GM10266 (cell line): Measurements from ENCODE around the gene CA5B.
"Not testable (repeated sequence)": the region's sequence is repeated elsewhere in the genome, so short reads cannot be mapped to it uniquely, and the experiment has no call there.

Experiments used
- DNase-seq: peaks from one replicate; pipeline ENCODE4 v3.0.0; 2012; ENCODE audit errors: extremely low spot score
- TF ChIP-seq, protein P1 (sequence below): IDR thresholded peaks from 2 replicates; pipeline ENCODE4 v1.5.1; 2012; ENCODE audit warnings: mild to moderate bottlenecking, low read depth; ENCODE audit not compliant: control insufficient read depth, insufficient read depth; ENCODE audit errors: missing control alignments

CA5B gene

GRCh38 chrX:15737959-15738902 is at the start of gene CA5B:
TSS of gene CA5B (plus strand) at chrX:15738270. CDS start at chrX:15750024, 11,754 bp downstream.
- peak; percentile 79 for DNase-seq
- TF ChIP-seq, protein P1, sequence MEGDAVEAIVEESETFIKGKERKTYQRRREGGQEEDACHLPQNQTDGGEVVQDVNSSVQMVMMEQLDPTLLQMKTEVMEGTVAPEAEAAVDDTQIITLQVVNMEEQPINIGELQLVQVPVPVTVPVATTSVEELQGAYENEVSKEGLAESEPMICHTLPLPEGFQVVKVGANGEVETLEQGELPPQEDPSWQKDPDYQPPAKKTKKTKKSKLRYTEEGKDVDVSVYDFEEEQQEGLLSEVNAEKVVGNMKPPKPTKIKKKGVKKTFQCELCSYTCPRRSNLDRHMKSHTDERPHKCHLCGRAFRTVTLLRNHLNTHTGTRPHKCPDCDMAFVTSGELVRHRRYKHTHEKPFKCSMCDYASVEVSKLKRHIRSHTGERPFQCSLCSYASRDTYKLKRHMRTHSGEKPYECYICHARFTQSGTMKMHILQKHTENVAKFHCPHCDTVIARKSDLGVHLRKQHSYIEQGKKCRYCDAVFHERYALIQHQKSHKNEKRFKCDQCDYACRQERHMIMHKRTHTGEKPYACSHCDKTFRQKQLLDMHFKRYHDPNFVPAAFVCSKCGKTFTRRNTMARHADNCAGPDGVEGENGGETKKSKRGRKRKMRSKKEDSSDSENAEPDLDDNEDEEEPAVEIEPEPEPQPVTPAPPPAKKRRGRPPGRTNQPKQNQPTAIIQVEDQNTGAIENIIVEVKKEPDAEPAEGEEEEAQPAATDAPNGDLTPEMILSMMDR, result no peak

DNA sequence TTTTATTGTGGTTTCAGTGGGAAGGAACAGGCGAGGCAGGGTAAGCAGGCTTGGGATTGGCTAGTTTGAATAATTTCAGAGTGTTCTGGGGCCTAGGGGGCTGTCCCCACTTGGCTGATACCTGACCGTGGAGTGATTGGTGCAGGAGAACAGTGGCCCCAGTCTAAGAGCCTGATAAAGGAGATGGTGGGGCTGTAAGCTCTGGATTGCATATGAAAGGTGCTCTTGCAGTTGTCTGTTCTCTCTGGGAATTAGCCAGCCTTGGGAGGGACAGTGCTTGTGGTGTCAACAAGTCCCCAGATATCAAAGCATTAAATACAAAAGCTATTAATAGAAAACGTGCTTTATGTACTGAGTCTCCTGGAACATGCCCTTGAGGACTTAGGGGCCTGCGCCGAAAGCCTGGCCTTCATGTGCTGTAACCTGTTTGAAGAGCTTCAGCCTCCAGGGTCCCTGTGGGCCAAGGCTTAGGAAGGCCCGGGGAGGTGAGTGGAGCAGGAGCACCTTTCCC is 43.1 kb upstream of the CA5B start:
- DNase-seq, result no peak
- TF ChIP-seq, protein P1, result no peak

DNA sequence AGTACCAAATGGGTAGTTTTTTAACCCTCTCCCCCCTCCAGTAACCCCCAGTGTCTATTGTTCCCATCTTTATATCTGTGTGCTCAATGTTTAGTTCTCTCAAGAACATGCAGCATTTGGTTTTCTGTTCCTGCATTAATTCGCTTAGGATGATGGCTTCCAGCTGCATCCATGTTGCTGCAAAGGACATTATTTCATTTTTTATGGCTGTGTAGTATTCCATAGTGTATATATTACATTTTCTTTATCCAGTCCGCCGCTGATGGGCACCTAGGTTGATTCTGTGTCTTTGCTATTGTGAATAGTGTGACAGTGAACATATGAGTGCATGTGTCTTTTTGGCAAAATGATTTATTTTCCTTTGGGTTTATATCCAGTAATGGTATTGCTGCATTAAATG is 41.6 kb upstream of the CA5B start:
- DNase-seq, result no peak
- TF ChIP-seq, protein P1, result no peak

DNA sequence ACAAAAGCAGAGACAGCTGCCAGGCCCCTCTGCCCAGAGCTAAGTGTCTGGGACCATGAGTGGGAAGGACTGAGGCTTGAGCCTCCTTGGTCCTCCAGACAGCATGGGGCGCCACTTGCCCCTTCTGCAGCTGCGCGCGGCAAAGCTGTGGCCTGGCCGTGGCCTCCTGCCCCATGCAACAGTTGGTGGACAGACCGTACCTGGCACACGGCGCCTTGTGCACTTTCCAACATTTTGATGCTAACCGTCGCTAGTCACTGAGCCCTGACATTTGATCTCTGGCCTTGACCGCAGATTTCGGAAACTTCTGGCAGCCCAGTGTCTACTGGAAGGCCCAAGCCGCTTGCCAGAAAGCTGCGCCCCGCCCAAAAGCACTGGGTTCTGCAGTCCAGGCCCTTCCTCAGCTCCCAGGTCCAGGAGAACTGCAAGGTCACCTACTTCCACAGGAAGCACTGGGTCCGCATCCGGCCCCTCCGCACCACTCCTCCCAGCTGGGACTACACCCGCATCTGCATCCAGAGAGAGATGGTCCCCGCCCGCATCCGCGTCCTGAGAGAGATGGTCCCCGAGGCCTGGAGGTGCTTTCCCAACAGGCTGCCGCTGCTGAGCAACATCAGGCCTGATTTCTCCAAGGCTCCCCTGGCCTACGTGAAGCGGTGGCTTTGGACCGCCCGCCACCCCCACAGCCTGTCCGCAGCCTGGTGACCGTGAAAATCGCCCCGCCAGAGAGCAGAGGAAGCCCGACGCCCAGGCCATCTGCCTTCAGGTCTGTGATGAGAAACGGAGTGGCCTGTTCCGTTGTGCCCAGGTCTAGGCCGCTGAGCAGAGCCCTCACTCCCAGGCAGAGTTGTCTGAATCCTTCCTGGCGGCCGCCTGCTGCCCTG is 35.3 kb upstream of the CA5B start:
- TF ChIP-seq, protein P1, result no peak

GRCh38 chrX:15703809-15704208 is 34.3 kb upstream of the CA5B start:
- not testable (repeated sequence) for DNase-seq

More for the DNA sequence above, 35.3 kb upstream of the CA5B start:
- DNase-seq, result no peak

GRCh38 chrX:15704273-15704672 is 33.8 kb upstream of the CA5B start:
- DNase-seq, result not testable (repeated sequence)

DNA sequence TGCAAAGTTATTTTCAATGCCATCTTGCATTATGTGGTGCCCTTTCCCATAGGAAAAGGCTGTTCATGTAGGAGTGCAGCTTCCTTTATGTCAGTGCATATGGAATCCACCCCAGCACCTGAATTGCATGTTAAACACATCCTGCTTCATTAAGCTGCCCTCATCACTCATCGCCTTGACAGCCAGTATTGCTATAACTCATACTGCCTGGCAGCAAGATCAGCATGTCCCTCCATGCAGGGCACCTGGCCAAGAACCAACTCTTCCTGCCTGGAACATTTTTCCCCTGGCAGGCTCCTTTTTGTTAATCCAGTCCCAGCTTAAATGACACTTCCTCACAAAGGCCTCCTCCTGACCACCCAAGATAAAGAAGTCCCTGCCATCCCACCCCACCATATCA is 23.5 kb upstream of the CA5B start:
- TF ChIP-seq, protein P1, result no peak
- no peak for DNase-seq
